ENCODE data around the gene PARD3.

The PARD3 gene

DNA sequence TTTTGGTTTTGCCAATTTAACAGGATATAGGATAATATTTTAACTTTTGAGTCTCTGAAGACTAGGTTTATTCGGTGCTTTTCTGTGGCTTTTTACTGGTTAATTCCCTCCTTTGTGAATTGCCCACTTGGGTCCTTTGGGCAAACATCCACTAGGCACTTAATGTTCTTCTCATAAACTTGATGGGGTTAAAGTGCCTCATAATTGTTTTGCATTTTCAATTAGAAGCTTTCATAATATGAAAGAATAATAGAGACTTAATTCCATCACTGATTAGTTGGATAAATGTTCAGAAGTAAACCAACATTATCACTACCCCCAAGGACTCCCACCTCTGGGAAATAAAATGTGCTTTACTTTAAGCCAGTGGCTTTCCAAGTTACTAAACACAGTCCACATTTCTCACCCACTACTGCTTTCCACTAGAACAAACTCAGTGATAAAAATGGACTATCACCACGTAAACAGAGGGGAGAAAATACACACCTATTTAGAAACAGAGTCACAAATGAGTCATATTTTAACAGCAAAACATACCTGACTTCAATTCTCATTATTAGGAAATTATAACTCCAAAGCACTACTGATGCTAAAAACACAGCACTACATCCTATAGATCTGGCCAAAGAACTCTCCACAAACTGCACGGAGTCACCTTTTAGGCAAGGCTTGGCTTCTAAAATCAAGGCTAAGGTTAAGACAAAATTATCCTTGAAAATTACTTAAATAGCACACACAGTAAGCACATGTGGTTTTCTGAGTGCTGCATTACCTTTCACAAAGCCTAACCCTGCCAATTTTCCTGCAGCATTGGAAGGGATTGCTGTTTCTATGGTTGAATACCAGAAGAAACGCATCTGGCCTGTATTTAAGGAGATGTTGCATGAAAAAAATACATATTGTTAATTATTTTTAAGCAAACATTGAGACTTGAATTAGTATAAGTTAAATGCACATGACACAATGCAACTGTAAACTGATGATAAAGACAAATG lies 41.2 kb downstream of the PARD3 start:
- no peak for TF ChIP-seq HDGF (IDR thresholded peaks at IDR 0.05; ENCODE audit: borderline replicate concordance)
- no peak for TF ChIP-seq TARDBP (IDR thresholded peaks at IDR 0.05)
- ChIA-PET CTCF (no interaction called here), POLR2A (no interaction called here)
- DNase-seq (ENCODE audit: extremely low spot score): no peak

DNA sequence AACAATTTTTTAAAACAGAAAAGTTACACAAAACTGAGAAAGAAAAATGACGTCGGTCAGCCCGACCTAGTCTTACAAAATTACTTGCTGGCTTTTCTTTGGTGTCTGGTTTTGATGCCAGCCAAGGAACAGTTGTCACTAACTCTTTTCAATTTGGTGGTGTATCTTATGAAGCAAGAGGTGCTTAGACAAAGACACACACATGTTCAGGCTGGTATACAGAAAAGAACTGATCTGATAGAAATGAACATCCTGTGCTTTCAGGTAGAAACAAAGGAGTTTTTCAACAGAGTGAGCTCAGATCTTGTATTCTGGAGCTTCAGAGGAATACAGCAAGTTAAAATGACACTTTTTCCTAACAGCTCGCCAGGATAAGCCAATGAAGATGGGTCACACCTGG lies 43.6 kb downstream of the PARD3 start:
- TF ChIP-seq PKNOX1 (IDR thresholded peaks at IDR 0.05) (no peak), SP1 (IDR thresholded peaks at IDR 0.05) (no peak), FOXM1 (IDR thresholded peaks at IDR 0.05; ENCODE audit: borderline replicate concordance) (no peak), L3MBTL2 (conservative IDR thresholded peaks at IDR 0.05) (no peak), CTBP1 (IDR thresholded peaks at IDR 0.05; ENCODE audit: borderline replicate concordance) (no peak)
- CTCF ChIA-PET: interaction anchor here (0.6 kb wide), 1 partner anchor 1475 kb away, joined by 6 read pairs; no protein-coding TSS in a partner anchor
- DNase-seq (ENCODE audit: extremely low spot score): no peak
- POLR2A ChIA-PET: no interaction called here

- CTCF ChIA-PET: no interaction called here
- POLR2A ChIA-PET: no interaction called here
- TF ChIP-seq SP1 (IDR thresholded peaks at IDR 0.05) (no peak), CTBP1 (IDR thresholded peaks at IDR 0.05; ENCODE audit: borderline replicate concordance) (no peak), FOXM1 (IDR thresholded peaks at IDR 0.05; ENCODE audit: borderline replicate concordance) (no peak), ELF4 (IDR thresholded peaks at IDR 0.05) (no peak), BHLHE40 (IDR thresholded peaks at IDR 0.05; ENCODE audit: borderline replicate concordance) (no peak), L3MBTL2 (conservative IDR thresholded peaks at IDR 0.05) (no peak), FOXK2 (IDR thresholded peaks at IDR 0.05) (no peak), ZNF384 (IDR thresholded peaks at IDR 0.05) (no peak), SUZ12 (IDR thresholded peaks at IDR 0.05) (no peak), ARNT (IDR thresholded peaks at IDR 0.05) (no peak), NFRKB (IDR thresholded peaks at IDR 0.05) (no peak), PKNOX1 (IDR thresholded peaks at IDR 0.05) (no peak), HDGF (IDR thresholded peaks at IDR 0.05; ENCODE audit: borderline replicate concordance) (no peak), TARDBP (IDR thresholded peaks at IDR 0.05) (no peak), LEF1 (IDR thresholded peaks at IDR 0.05; ENCODE audit: borderline replicate concordance) (no peak), FOXA1 (IDR thresholded peaks at IDR 0.05) (no peak)
- no peak for DNase-seq (ENCODE audit: extremely low spot score)
Observed at GRCh38 chr10:34771106-34771505, 44.0 kb downstream of the PARD3 start.

GRCh38 chr10:34769899-34770298 lies 45.2 kb downstream of the PARD3 start:
- ChIA-PET POLR2A (no interaction called here), CTCF (no interaction called here)
- TF ChIP-seq TARDBP (IDR thresholded peaks at IDR 0.05) (no peak), HDGF (IDR thresholded peaks at IDR 0.05; ENCODE audit: borderline replicate concordance) (no peak)
- DNase-seq (ENCODE audit: extremely low spot score): no peak

DNA sequence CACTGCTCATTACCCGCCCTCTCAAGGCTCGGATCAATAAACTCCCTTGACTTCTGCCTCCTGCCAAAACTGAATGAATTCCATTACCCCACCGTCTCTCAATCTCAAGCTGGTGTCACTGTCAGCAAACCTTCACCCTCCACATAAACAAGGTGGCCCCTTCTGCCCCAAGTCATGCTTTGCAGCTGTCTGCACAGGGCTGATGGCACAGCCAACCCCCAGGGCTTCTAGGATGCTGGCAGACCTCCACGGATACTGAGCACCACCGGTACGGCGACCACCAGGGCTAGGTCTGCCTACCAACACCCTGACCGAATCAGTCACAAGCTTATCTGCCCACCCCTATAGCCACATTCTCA lies 46.1 kb downstream of the PARD3 start:
- no peak for DNase-seq (ENCODE audit: extremely low spot score)
- ChIA-PET CTCF (interaction anchor here (0.7 kb wide), 1 partner anchor 57 kb away, joined by 3 read pairs; no protein-coding TSS in a partner anchor), POLR2A (no interaction called here)
- TF ChIP-seq ELF4 (IDR thresholded peaks at IDR 0.05): no peak
- TF ChIP-seq SUZ12 (IDR thresholded peaks at IDR 0.05): no peak
- no peak for TF ChIP-seq L3MBTL2 (conservative IDR thresholded peaks at IDR 0.05)
- TF ChIP-seq NFRKB (IDR thresholded peaks at IDR 0.05): no peak
- TF ChIP-seq LEF1 (IDR thresholded peaks at IDR 0.05; ENCODE audit: borderline replicate concordance): no peak
- no peak for TF ChIP-seq ZNF384 (IDR thresholded peaks at IDR 0.05)
- TF ChIP-seq TARDBP (IDR thresholded peaks at IDR 0.05): no peak
- no peak for TF ChIP-seq ARNT (IDR thresholded peaks at IDR 0.05)
- TF ChIP-seq CTBP1 (IDR thresholded peaks at IDR 0.05; ENCODE audit: borderline replicate concordance): no peak

DNA sequence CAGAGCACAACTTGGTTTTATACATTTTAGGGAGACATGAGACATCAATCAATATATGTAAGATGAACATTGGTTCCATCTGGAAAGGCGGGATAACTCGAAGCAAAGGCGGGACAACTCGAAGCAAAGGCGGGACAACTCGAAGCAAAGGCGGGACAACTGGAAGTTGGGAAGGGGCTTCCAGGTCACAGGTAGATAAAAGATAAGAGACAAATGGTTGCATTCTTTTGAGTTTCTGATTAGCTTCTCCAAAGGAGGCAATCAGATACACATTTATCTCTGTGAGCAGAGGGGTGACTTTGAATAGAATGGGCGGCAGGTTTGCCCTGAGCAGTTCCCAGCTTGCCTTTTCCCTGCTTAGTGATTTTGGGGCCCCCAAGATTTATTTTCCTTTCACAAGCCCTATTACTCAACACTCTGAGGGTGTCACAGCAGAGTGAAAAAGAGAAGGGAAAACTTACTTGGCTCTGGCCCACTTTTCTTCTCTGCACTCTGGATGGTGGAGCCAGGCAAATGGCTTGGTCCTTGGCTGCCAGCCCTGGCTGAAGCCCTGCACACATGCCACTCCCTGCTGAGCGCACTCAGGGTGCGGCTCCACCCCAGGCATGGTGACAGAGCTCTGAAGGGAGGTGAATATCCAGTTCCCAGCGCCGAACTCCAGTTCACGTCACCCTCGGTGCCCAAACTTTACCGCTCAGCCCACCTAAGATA lies 46.7 kb downstream of the PARD3 start:
- ChIA-PET POLR2A (no interaction called here), CTCF (interaction anchor here (0.7 kb wide), 1 partner anchor 58 kb away, joined by 3 read pairs; no protein-coding TSS in a partner anchor)
- TF ChIP-seq PKNOX1 (IDR thresholded peaks at IDR 0.05): no peak
- TF ChIP-seq CTBP1 (IDR thresholded peaks at IDR 0.05; ENCODE audit: borderline replicate concordance): no peak
- TF ChIP-seq ELF4 (IDR thresholded peaks at IDR 0.05): no peak
- no peak for TF ChIP-seq HDGF (IDR thresholded peaks at IDR 0.05; ENCODE audit: borderline replicate concordance)
- no peak for TF ChIP-seq LEF1 (IDR thresholded peaks at IDR 0.05; ENCODE audit: borderline replicate concordance)
- no peak for TF ChIP-seq BHLHE40 (IDR thresholded peaks at IDR 0.05; ENCODE audit: borderline replicate concordance)
- TF ChIP-seq SUZ12 (IDR thresholded peaks at IDR 0.05): no peak
- no peak for TF ChIP-seq FOXK2 (IDR thresholded peaks at IDR 0.05)
- DNase-seq (ENCODE audit: extremely low spot score): no peak
